GM12891 (cell line): ENCODE data around the gene HCN4.

Source experiments
- DNase-seq: peaks from one replicate; pipeline ENCODE4 v3.0.0; 2011; ENCODE audit warnings: low spot score; ENCODE audit not compliant: insufficient read length
- FAIRE-seq: peaks from 2 replicates; lab custom pipeline; 2011; peaks lifted over from hg19 to GRCh38; lab: Jason Lieb, UNC
- PAX5 ChIP-seq: IDR thresholded peaks from 2 replicates; pipeline ENCODE4 v1.6.1; 2011; ENCODE audit warnings: low read length, moderate library complexity, mild to moderate bottlenecking; ENCODE audit not compliant: insufficient read depth, severe bottlenecking
- POLR2A ChIP-seq: IDR thresholded peaks from 2 replicates; pipeline ENCODE4 v1.6.1; 2011; ENCODE audit warnings: low read depth, low read length, control low read depth
- POLR2AphosphoS5 ChIP-seq: IDR thresholded peaks from 2 replicates; pipeline ENCODE4 v1.6.1; 2011; ENCODE audit warnings: low read depth, low read length, control low read depth
- POU2F2 ChIP-seq: IDR thresholded peaks from 2 replicates; pipeline ENCODE4 v1.6.1; 2011; ENCODE audit warnings: low read depth, mild to moderate bottlenecking, control low read depth, low read length, moderate library complexity
- SPI1 ChIP-seq: IDR thresholded peaks from 2 replicates; pipeline ENCODE4 v1.6.1; 2011; ENCODE audit warnings: low read depth, low read length, control low read depth
- TAF1 ChIP-seq: IDR thresholded peaks from 2 replicates; pipeline ENCODE4 v1.6.1; 2011; ENCODE audit warnings: low read depth, low read length, control low read depth

Gene HCN4

DNA sequence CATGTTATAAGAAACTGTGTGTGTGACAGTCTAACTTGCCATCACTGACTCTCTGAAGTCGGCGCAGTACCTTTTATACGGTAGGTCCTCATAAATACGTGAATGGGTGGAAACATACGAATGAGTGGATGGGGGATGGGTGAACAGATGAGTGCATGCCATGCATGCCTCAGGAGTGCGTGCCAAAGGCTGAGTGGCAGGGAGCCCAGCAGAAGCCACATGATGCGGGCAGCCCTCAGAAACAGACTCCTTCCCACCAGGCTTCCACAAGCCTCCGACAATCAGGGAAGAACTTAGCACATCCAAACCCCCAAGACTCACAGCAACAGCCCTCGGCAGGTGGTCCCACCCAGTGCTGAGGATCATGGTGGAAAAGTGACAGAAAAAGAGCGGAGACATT lies 16.7 kb downstream of the HCN4 start:
- TF ChIP-seq PAX5 = no peak
- no peak for TF ChIP-seq TAF1
- no peak for TF ChIP-seq POLR2A
- no peak for TF ChIP-seq SPI1
- no peak for TF ChIP-seq POLR2AphosphoS5
- no peak for TF ChIP-seq POU2F2
- DNase-seq (no peak), FAIRE-seq (no peak)

DNA sequence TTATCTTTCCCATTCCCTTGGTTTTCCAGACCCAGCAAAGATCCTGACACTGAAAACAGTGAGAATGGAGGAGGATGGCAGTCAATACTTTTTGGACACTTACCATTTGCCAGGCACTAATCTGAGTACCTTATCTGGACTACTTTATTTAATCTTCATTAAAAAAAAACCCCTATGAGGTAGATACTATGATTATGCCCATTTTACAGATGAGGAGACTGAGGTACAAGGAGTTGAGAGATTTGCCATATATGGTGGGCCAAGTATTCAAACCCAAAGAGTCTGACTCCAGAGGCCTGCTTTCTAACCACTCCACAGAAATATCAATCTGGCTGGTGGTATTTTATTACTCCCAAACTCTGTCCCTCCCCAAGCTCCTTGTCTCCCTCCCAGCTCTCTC lies 19.6 kb downstream of the HCN4 start:
- DNase-seq (no peak), FAIRE-seq (no peak)
- no peak for TF ChIP-seq PAX5
- TF ChIP-seq POU2F2 = no peak
- TF ChIP-seq POLR2AphosphoS5 = no peak
- no peak for TF ChIP-seq POLR2A
- TF ChIP-seq TAF1 = no peak
- TF ChIP-seq SPI1 = no peak

GRCh38 chr15:73346735-73347312 lies 21.9 kb downstream of the HCN4 start:
- DNase-seq = peak; percentile 53
- no peak for FAIRE-seq
- TF ChIP-seq SPI1 (no peak), PAX5 (no peak), POLR2AphosphoS5 (no peak), TAF1 (no peak), POU2F2 (no peak), POLR2A (no peak)

GRCh38 chr15:73345658-73346057 lies 23.1 kb downstream of the HCN4 start:
- TF ChIP-seq POU2F2 (no peak), SPI1 (no peak), POLR2A (no peak)
- FAIRE-seq (no peak), DNase-seq (no peak)

GRCh38 chr15:73344056-73344455 lies 24.7 kb downstream of the HCN4 start:
- TF ChIP-seq POLR2AphosphoS5 (no peak), PAX5 (no peak), POLR2A (no peak), SPI1 (no peak), POU2F2 (no peak), TAF1 (no peak)
- no peak for DNase-seq
- FAIRE-seq = no peak

DNA sequence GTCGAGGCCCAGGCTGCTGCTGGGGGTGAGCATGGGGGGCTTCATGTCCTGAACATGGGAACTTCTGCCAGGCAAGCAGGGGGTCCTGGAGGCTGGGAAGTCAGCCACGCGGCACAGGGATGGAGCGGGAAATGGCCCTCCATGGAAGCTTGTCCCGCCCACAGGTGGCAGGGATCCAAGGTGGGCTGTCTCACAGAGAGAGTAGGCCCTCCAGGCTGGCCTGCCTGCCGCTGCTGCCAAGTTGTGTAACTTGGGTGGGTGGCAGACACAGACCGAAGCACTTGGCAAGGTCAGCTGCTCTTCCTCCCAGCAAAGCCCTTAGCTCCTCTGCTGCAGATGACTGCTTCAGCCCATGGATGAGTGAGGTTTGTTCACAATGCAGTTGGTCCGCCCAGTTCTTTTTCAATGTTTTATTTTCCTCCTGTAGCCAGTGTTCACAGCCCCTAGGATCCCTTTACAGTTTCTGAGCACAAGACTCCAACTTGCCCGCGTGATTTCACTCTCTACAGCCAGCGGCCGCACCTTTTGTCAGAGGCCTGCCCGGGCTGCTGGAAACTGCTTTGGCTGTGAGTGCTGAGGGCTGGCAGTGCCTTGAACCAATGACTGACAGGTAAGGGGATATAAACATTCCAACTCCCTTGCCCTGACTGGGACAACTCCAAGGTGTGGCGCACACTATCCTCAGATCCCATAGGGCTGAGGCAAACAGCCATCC lies 26.7 kb downstream of the HCN4 start:
- no peak for TF ChIP-seq TAF1
- TF ChIP-seq SPI1 = no peak
- no peak for TF ChIP-seq POU2F2
- TF ChIP-seq POLR2AphosphoS5 = no peak
- no peak for TF ChIP-seq POLR2A
- no peak for TF ChIP-seq PAX5
- FAIRE-seq (no peak), DNase-seq (no peak)

DNA sequence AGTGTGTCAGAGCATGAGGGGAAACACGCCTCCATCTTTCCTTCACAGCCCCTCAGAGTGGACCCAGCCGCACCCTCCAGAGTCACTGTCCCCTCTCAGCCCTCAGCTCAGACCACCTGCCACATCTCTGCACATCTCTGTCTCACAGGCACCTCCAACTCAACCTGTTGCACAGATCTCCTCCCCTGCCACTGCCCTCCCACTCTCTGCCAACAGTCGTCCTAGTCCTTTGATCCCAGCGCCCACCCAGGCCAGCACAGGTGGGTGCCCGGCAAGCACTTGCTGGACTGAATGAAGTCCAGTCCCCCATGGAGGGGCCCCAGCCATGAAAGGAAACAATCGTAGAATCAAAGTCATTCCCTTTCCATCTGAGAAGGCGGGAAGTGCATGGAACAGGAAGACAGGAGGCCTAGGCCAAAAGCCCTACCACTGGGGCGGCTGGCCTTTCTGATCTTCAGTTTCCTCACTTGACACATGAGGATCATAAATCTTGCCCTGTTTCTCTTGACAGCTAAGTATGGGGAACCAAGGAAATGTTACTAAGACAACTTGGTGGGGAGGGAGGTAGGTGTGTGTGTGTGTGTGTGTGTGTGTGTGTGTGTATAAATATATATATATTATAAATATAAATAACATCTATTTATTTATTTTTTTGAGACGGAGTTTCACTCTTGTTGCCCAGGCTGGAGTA lies 28.1 kb downstream of the HCN4 start:
- no peak for DNase-seq
- no peak for FAIRE-seq
- no peak for TF ChIP-seq TAF1
- TF ChIP-seq POLR2A = no peak
- TF ChIP-seq PAX5 = no peak
- TF ChIP-seq POLR2AphosphoS5 = no peak
- no peak for TF ChIP-seq SPI1
- TF ChIP-seq POU2F2 = no peak

DNA sequence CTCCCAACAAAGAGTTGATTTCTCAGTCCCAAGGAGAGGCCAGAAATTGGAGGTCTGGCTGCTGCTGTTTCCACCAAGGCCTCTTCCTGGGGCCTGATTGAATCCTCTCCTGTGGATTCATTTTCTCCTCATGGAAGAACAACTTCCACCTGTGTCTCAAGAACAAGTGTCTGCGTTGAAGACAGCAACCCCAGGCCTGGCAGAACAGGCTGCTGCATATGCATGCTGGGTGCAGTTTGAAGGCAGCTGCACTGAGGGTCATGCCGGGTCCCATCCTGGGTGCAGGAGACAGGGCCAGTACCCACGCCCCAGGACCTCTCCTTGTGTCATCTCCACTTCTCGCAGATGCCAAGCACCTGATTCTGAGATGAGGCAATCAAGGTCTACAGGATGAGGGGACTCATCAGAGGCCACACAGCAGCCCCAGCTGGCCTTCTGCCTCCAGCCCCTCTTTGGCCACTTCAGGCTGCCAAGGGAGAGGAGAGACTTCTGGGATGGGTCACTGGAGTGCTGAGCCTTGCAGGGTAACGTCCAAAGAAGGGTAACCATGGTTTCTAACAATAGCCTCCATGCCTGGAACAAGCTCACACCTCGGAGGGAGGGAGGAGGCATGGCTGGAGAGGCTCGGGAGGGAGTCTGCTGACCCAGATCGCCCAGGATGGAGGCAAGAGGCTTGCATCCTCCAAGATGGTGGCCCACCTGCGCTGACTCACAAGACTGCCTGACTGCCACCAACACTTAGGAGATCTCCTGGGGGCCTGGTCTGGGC lies 30.0 kb downstream of the HCN4 start:
- TF ChIP-seq POLR2A = no peak
- TF ChIP-seq PAX5 = no peak
- no peak for TF ChIP-seq POLR2AphosphoS5
- no peak for TF ChIP-seq SPI1
- TF ChIP-seq POU2F2 = no peak
- no peak for TF ChIP-seq TAF1
- no peak for DNase-seq
- no peak for FAIRE-seq
